ENCODE measurements around the gene PTCD1.
"Not testable (repeated sequence)": the region's sequence is repeated elsewhere in the genome, so short reads cannot be mapped to it uniquely, and the experiment has no call there.

PTCD1 gene

GRCh38 chr7:99385564-99385963, 53.0 kb downstream of the PTCD1 start:
- DNase-seq: no peak

- no peak for DNase-seq
Observed at GRCh38 chr7:99384523-99384922, 54.1 kb downstream of the PTCD1 start.

- DNase-seq: no peak
Observed at GRCh38 chr7:99383791-99384370, 54.7 kb downstream of the PTCD1 start.

- DNase-seq: no peak
Observed at GRCh38 chr7:99383203-99383602, 55.4 kb downstream of the PTCD1 start.

- DNase-seq: no peak
Observed at GRCh38 chr7:99381664-99382075, 56.9 kb downstream of the PTCD1 start.

- no peak for DNase-seq
Observed at GRCh38 chr7:99380823-99381663, 57.6 kb downstream of the PTCD1 start.

- DNase-seq: no peak
Observed at GRCh38 chr7:99380032-99380822, 58.4 kb downstream of the PTCD1 start.

- DNase-seq: not testable (repeated sequence)
Observed at GRCh38 chr7:99379693-99380031, 58.9 kb downstream of the PTCD1 start.

GRCh38 chr7:99379043-99379577, 59.5 kb downstream of the PTCD1 start:
- DNase-seq: peak; percentile 46

- DNase-seq: peak; percentile 71
Observed at GRCh38 chr7:99375070-99375807, 63.4 kb downstream of the PTCD1 start.

GRCh38 chr7:99374111-99375064, 64.2 kb downstream of the PTCD1 start, which contains the start of gene ARPC1B:
ARPC1B (plus strand) TSS chr7:99374730; CDS start chr7:99385715, 10,985 bp downstream.
- DNase-seq: peak; percentile 37

GRCh38 chr7:99373091-99374066, 65.2 kb downstream of the PTCD1 start:
- no peak for DNase-seq

- no peak for DNase-seq
Observed at GRCh38 chr7:99372275-99373090, 66.1 kb downstream of the PTCD1 start.

GRCh38 chr7:99371376-99371920, 67.2 kb downstream of the PTCD1 start:
- DNase-seq: no peak

GRCh38 chr7:99369767-99370391, 68.7 kb downstream of the PTCD1 start:
- no peak for DNase-seq

- DNase-seq: no peak
Observed at GRCh38 chr7:99368750-99369389, 69.7 kb downstream of the PTCD1 start.
